ENCODE results near the gene UBAC1. TPM values are rescaled to one million over a fixed set of nuclear protein-coding genes. Genes with fewer than 3 reads are reported as not detected.
"Not testable (repeated sequence)": the region's sequence is repeated elsewhere in the genome, so short reads cannot be mapped to it uniquely, and the experiment has no call there.

Gene UBAC1
- total and polyA plus RNA-seq, 2 donors = 42.3 to 73.6 TPM

DNA sequence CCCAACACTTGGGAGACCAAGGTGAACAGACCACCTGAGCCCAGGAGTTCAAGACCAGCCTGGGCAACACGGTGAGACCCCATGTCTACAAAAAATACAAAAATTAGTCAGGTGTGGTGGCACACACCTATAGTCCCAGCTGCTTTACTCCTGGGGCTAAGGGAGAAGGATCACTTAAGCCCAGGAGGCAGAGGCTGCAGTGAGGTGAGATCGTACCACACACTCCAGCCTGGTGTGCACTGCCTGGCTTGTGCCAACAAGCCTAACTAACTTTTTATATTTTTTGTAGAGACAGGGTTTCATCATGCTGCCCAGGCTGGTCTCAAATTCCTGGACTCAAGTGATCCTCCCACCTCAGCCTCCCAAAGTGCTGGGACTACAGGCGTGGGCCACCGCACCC lies 10.3 kb downstream of the UBAC1 start:
- 97% methylated on average over 4 of the region's 4 CpGs for WGBS
- H3K27me3 ChIP-seq (ENCODE audit: control insufficient read depth in 2 of 2, insufficient read depth in 1 of 2, low read length in 1 of 2); H3K9me3 ChIP-seq (ENCODE audit: control insufficient read depth in 2 of 2, insufficient read depth in 1 of 2, low read length in 1 of 2); DNase-seq (ENCODE audit: low read depth in 6 of 9, low spot score in 9 of 9); H3K4me3 ChIP-seq (ENCODE audit: low read length in 2 of 2): not testable (repeated sequence)
- Histone ChIP-seq H3K36me3 (ENCODE audit: control insufficient read depth in 2 of 2, insufficient read depth in 2 of 2, low read length in 1 of 2) (peaks cover 36 to 39% of the 10 kb centered on the region in 2 donors), H3K4me1 (ENCODE audit: control insufficient read depth in 2 of 2, insufficient read depth in 2 of 2, low read length in 2 of 2) (peaks cover 0 to 13% of the 10 kb centered on the region in 2 donors), H3K27ac (ENCODE audit: low read depth in 1 of 2, low read length in 1 of 2) (peak overlapping the region; percentile 15 to 17)

DNA sequence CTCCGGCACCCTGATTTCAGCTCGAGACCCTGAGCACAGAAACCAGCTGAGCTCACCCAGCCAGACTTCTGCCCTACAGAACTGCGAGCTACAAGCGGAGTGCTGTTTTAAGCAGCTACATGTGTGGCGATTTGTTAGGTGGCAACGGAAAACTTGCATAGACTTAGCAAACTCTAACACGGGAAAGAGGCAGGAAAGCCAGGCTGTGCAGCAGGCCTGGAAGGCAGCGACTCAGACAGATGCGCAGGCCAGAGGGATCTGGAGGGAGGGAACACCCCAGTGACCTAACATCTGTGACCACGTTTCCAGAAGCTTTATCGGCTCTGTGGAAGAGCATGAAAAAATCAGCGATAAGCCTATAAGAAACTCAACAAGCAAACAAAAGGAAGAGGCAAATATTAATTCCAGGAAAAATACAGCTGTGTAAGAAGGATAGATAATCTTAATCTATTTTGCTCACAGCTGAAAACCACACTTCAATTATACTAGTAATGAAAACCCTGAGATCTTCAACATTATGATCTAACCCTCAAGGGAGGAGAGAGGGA lies 11.0 kb downstream of the UBAC1 start:
- Histone ChIP-seq H3K9me3 (ENCODE audit: control insufficient read depth in 2 of 2, insufficient read depth in 1 of 2, low read length in 1 of 2) (no peaks in the 10 kb centered on the region), H3K27ac (ENCODE audit: low read depth in 1 of 2, low read length in 1 of 2) (peak overlapping the region; percentile 31 to 53), H3K4me1 (ENCODE audit: control insufficient read depth in 2 of 2, insufficient read depth in 2 of 2, low read length in 2 of 2) (peaks cover 0 to 13% of the 10 kb centered on the region in 2 donors), H3K36me3 (ENCODE audit: control insufficient read depth in 2 of 2, insufficient read depth in 2 of 2, low read length in 1 of 2) (peaks cover 42 to 45% of the 10 kb centered on the region in 2 donors), H3K4me3 (ENCODE audit: low read length in 2 of 2) (no peak overlapping the region), H3K27me3 (ENCODE audit: control insufficient read depth in 2 of 2, insufficient read depth in 1 of 2, low read length in 1 of 2) (no peaks in the 10 kb centered on the region)
- DNase-seq (ENCODE audit: low read depth in 6 of 9, low spot score in 9 of 9) = no peak
- 96% methylated on average over 12 of the region's 12 CpGs for WGBS

DNA sequence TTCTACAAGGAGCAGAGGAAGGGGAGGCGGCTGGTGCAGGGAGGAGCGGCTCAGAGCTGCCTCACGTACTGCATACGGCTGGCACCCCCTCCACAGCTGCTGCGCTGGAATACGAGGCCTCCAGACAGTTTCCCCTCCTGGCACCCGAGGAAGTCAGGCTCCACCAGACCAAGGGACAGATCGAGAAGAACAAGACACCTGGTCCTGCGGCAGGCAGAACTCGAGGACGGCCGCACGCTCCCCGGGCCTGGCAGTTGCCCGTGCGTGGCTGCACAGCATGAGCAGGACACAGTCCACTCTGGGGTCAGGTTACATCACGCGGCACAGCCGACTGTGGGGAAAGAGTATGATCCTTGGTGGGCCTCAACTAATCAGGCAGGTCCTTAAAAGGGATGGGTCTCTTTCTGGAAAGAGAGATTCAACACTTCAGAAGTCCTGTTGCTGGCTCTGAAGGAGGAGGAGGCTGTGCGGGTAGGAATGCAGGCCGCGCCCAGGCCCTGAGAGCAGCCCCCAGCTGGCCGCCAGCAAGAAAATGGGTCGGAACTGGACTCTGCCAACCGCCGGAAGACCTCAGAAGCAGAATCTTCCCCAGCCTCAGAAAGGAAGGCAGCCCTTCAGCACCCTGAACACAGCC lies 11.6 kb downstream of the UBAC1 start:
- Histone ChIP-seq H3K27me3 (ENCODE audit: control insufficient read depth in 2 of 2, insufficient read depth in 1 of 2, low read length in 1 of 2) (no peaks in the 10 kb centered on the region), H3K4me1 (ENCODE audit: control insufficient read depth in 2 of 2, insufficient read depth in 2 of 2, low read length in 2 of 2) (peaks cover 0 to 13% of the 10 kb centered on the region in 2 donors), H3K27ac (ENCODE audit: low read depth in 1 of 2, low read length in 1 of 2) (peak overlapping the region; percentile 31 to 53), H3K4me3 (ENCODE audit: low read length in 2 of 2) (no peak overlapping the region), H3K36me3 (ENCODE audit: control insufficient read depth in 2 of 2, insufficient read depth in 2 of 2, low read length in 1 of 2) (peaks cover 48% of the 10 kb centered on the region in 2 donors), H3K9me3 (ENCODE audit: control insufficient read depth in 2 of 2, insufficient read depth in 1 of 2, low read length in 1 of 2) (no peaks in the 10 kb centered on the region)
- no peak for DNase-seq (ENCODE audit: low read depth in 6 of 9, low spot score in 9 of 9)
- 96% methylated on average over 26 of the region's 26 CpGs for WGBS

DNA sequence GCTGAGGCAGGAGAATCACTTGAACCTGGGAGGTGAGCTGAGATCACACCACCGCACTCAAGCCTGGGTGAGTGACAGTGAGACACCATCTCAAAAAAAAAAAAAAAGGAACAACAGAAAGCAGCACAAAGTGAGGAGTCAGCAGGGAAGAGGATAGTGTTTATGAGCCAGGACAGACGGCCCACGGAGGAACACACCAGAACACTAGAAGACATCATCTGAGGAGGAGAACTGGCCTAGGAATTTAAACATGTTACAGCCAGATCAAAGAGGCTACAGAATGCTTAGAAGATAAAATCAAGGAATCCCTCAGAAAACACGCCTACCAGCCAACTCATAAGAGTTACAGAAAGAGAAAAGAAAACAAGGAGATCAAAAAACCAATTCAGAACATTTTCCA lies 12.2 kb downstream of the UBAC1 start:
- Histone ChIP-seq H3K4me3 (ENCODE audit: low read length in 2 of 2) (no peak overlapping the region), H3K4me1 (ENCODE audit: control insufficient read depth in 2 of 2, insufficient read depth in 2 of 2, low read length in 2 of 2) (peaks cover 0 to 13% of the 10 kb centered on the region in 2 donors), H3K27me3 (ENCODE audit: control insufficient read depth in 2 of 2, insufficient read depth in 1 of 2, low read length in 1 of 2) (no peaks in the 10 kb centered on the region), H3K9me3 (ENCODE audit: control insufficient read depth in 2 of 2, insufficient read depth in 1 of 2, low read length in 1 of 2) (no peaks in the 10 kb centered on the region), H3K36me3 (ENCODE audit: control insufficient read depth in 2 of 2, insufficient read depth in 2 of 2, low read length in 1 of 2) (peaks cover 52 to 55% of the 10 kb centered on the region in 2 donors), H3K27ac (ENCODE audit: low read depth in 1 of 2, low read length in 1 of 2) (peak overlapping the region in 1 of 2 donors; percentile 53)
- no peak for DNase-seq (ENCODE audit: low read depth in 6 of 9, low spot score in 9 of 9)
- 83% methylated on average over 4 of the region's 4 CpGs for WGBS

DNA sequence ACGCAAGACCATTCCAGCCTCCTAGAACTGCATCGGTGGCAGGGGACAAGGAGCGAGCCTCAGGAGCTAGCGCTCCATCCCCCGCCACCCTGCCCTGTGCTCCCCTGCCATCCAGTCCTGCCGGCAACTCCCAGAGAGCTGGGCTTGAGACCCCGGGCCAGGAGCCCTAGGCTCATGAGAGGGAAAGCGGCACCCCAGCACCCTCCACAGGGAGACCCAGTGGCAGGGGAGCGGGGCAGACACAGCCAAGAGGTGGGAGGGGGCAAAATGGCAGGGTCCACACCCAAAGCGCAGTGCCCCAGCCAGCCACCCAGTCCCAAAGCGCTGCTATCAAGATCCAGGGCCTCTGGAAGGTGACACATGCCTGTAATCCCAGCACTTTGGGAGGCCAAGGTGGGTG lies 12.7 kb downstream of the UBAC1 start:
- peaks cover 0 to 13% of the 10 kb centered on the region in 2 donors for H3K4me1 ChIP-seq (ENCODE audit: control insufficient read depth in 2 of 2, insufficient read depth in 2 of 2, low read length in 2 of 2)
- DNase-seq (ENCODE audit: low read depth in 6 of 9, low spot score in 9 of 9) = no peak
- H3K4me3 ChIP-seq (ENCODE audit: low read length in 2 of 2) = no peak overlapping the region
- peak overlapping the region in 1 of 2 donors; percentile 31 for H3K27ac ChIP-seq (ENCODE audit: low read depth in 1 of 2, low read length in 1 of 2)
- H3K27me3 ChIP-seq (ENCODE audit: control insufficient read depth in 2 of 2, insufficient read depth in 1 of 2, low read length in 1 of 2) = no peaks in the 10 kb centered on the region
- WGBS = 96% methylated on average over 11 of the region's 11 CpGs
- peaks cover 56 to 60% of the 10 kb centered on the region in 2 donors for H3K36me3 ChIP-seq (ENCODE audit: control insufficient read depth in 2 of 2, insufficient read depth in 2 of 2, low read length in 1 of 2)
- H3K9me3 ChIP-seq (ENCODE audit: control insufficient read depth in 2 of 2, insufficient read depth in 1 of 2, low read length in 1 of 2) = no peaks in the 10 kb centered on the region

DNA sequence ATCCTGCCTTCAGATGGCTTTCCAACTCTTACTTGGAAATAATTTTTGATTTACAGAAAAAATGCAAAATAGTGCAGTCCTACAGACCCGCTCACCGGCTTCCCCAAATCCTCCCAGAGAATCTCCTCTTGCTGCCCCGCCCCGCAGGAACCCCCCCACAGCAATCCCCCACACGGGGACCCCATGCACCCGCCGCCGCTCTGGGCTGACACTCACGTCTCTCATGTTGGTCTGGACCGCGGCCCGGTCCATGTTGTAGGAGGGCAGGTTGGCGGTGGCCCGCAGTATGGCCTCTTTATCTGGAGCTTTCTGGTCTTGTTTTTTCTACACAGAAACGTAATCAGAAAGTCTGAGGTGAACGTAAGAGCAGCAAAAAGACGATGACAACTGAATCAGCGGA lies 13.6 kb downstream of the UBAC1 start:
- Histone ChIP-seq H3K4me1 (ENCODE audit: control insufficient read depth in 2 of 2, insufficient read depth in 2 of 2, low read length in 2 of 2) (peaks cover 0 to 11% of the 10 kb centered on the region in 2 donors), H3K9me3 (ENCODE audit: control insufficient read depth in 2 of 2, insufficient read depth in 1 of 2, low read length in 1 of 2) (no peaks in the 10 kb centered on the region), H3K36me3 (ENCODE audit: control insufficient read depth in 2 of 2, insufficient read depth in 2 of 2, low read length in 1 of 2) (peaks cover 51 to 58% of the 10 kb centered on the region in 2 donors), H3K27me3 (ENCODE audit: control insufficient read depth in 2 of 2, insufficient read depth in 1 of 2, low read length in 1 of 2) (no peaks in the 10 kb centered on the region), H3K4me3 (ENCODE audit: low read length in 2 of 2) (no peak overlapping the region), H3K27ac (ENCODE audit: low read depth in 1 of 2, low read length in 1 of 2) (no peak overlapping the region)
- DNase-seq (ENCODE audit: low read depth in 6 of 9, low spot score in 9 of 9) = no peak
- 94% methylated on average over 18 of the region's 18 CpGs for WGBS

DNA sequence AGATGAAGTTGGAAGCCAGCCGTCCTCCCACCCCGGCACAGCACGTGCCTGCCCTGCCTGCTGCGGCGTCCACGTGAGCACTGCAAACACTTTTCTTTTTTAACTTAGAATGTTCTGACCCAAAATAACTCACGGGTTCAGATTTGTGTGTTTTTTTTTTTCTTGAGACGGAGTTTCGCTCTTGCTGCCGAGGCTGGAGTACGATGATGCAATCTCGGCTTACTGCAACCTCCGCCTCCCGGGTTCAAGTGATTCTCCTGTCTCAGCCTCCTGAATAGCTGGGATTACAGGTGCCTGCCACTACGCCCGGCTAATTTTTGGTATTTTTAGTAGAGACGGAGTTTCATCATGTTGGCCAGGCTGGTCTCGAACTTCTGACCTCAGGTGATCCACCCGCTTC lies 14.1 kb downstream of the UBAC1 start:
- H3K4me1 ChIP-seq (ENCODE audit: control insufficient read depth in 2 of 2, insufficient read depth in 2 of 2, low read length in 2 of 2) = peaks cover 0 to 11% of the 10 kb centered on the region in 2 donors
- not testable (repeated sequence) for H3K27me3 ChIP-seq (ENCODE audit: control insufficient read depth in 2 of 2, insufficient read depth in 1 of 2, low read length in 1 of 2); H3K27ac ChIP-seq (ENCODE audit: low read depth in 1 of 2, low read length in 1 of 2); H3K4me3 ChIP-seq (ENCODE audit: low read length in 2 of 2); DNase-seq (ENCODE audit: low read depth in 6 of 9, low spot score in 9 of 9); H3K9me3 ChIP-seq (ENCODE audit: control insufficient read depth in 2 of 2, insufficient read depth in 1 of 2, low read length in 1 of 2)
- WGBS = 98% methylated on average over 19 of the region's 19 CpGs
- peaks cover 47 to 57% of the 10 kb centered on the region in 2 donors for H3K36me3 ChIP-seq (ENCODE audit: control insufficient read depth in 2 of 2, insufficient read depth in 2 of 2, low read length in 1 of 2)

DNA sequence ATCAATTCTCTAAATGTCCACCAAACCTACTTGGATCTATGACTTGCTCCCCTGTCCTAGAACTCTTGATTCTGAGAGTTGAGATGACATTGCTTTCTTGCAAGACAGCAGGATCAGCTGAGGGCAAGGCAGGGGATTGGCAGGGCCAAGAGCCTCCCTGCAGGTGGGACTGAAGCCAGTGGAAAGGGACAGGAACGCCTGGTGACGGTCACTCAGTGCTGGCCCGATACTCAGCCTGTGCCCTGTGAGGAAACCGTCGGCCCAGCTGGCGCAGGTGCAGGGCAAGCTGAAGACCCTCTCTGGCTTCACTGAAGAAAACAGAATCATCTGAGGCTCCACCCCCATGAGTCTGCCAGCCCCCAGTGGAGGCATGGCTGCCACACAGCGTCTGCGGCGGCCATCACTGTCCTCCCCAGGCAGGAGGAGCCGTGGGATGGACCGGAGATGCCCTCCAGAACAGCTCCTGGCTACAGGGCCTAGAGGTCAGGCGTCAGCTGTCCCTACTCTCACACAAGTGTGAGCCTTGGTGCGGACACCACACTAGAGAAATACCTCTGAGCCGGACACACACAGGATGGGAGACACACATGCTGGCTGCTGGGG lies 14.7 kb downstream of the UBAC1 start:
- Histone ChIP-seq H3K4me3 (ENCODE audit: low read length in 2 of 2) (no peak overlapping the region), H3K36me3 (ENCODE audit: control insufficient read depth in 2 of 2, insufficient read depth in 2 of 2, low read length in 1 of 2) (peaks cover 47 to 58% of the 10 kb centered on the region in 2 donors), H3K4me1 (ENCODE audit: control insufficient read depth in 2 of 2, insufficient read depth in 2 of 2, low read length in 2 of 2) (peaks cover 0 to 11% of the 10 kb centered on the region in 2 donors), H3K9me3 (ENCODE audit: control insufficient read depth in 2 of 2, insufficient read depth in 1 of 2, low read length in 1 of 2) (no peaks in the 10 kb centered on the region), H3K27ac (ENCODE audit: low read depth in 1 of 2, low read length in 1 of 2) (no peak overlapping the region), H3K27me3 (ENCODE audit: control insufficient read depth in 2 of 2, insufficient read depth in 1 of 2, low read length in 1 of 2) (no peaks in the 10 kb centered on the region)
- 98% methylated on average over 14 of the region's 14 CpGs for WGBS
- no peak for DNase-seq (ENCODE audit: low read depth in 6 of 9, low spot score in 9 of 9)

DNA sequence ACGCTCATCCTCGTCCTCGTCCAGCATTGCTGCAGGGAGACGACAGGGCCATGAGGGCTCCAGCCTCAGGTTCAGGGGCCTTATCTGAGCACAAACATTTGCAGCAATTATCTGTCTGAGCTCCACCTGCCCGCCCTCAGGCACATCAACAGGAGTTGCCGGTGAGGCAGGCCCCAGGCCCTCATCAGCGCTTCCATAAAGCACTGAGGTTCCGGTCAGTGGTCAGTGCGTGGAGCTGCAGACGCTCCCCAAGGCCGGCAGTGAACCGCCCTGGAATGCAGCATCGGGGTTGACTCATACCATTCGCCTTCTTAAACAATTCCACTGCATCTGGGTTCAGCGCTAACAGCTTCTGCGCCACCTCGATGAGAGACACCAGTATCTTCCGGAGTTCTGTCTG lies 15.2 kb downstream of the UBAC1 start:
- WGBS = 98% methylated on average over 18 of the region's 18 CpGs
- DNase-seq (ENCODE audit: low read depth in 6 of 9, low spot score in 9 of 9) = no peak
- H3K27ac ChIP-seq (ENCODE audit: low read depth in 1 of 2, low read length in 1 of 2) = no peak overlapping the region
- H3K4me3 ChIP-seq (ENCODE audit: low read length in 2 of 2) = no peak overlapping the region
- H3K36me3 ChIP-seq (ENCODE audit: control insufficient read depth in 2 of 2, insufficient read depth in 2 of 2, low read length in 1 of 2) = peaks cover 47 to 58% of the 10 kb centered on the region in 2 donors
- H3K9me3 ChIP-seq (ENCODE audit: control insufficient read depth in 2 of 2, insufficient read depth in 1 of 2, low read length in 1 of 2) = no peaks in the 10 kb centered on the region
- H3K27me3 ChIP-seq (ENCODE audit: control insufficient read depth in 2 of 2, insufficient read depth in 1 of 2, low read length in 1 of 2) = no peaks in the 10 kb centered on the region
- peaks cover 0 to 11% of the 10 kb centered on the region in 2 donors for H3K4me1 ChIP-seq (ENCODE audit: control insufficient read depth in 2 of 2, insufficient read depth in 2 of 2, low read length in 2 of 2)

Data from thymus (tissue), 11 donors.